Activated CD4-positive, CD25-positive, alpha-beta regulatory T cell treated with anti-CD3 and anti-CD28 coated beads, Interleukin-2, amount 50 U/mL, for 16 hours (primary cell): ENCODE results near the gene DRD5.

Experiments used
- DNase-seq: peaks from one replicate; pipeline ENCODE4 v3.0.0-alpha.2; 2020; ENCODE audit warnings: low read depth, low spot score

The DRD5 gene

GRCh38 chr4:9816285-9816684 is 34.9 kb downstream of the DRD5 start:
- DNase-seq: no peak

- no peak for DNase-seq
Measured at GRCh38 chr4:9820343-9820742, 38.9 kb downstream of the DRD5 start.

- DNase-seq: no peak
Measured at GRCh38 chr4:9825049-9825448, 43.6 kb downstream of the DRD5 start.

- no peak for DNase-seq
Measured at GRCh38 chr4:9826551-9826950, 45.1 kb downstream of the DRD5 start.

GRCh38 chr4:9832640-9833039 is 51.2 kb downstream of the DRD5 start:
- no peak for DNase-seq

- no peak for DNase-seq
Measured at GRCh38 chr4:9833421-9833820, 52.0 kb downstream of the DRD5 start.
